ENCODE results near the gene CSMD2.

CSMD2 gene

GRCh38 chr1:34164771-34165391, at the start of gene CSMD2:
Gene CSMD2 (minus strand): TSS chr1:34165230. CDS start chr1:34165097, 133 bp downstream.
- Histone ChIP-seq H3K4me1 (ENCODE audit: insufficient read depth, insufficient read length) (peaks cover 2% of the 10 kb centered on the region), H3K4me3 (ENCODE audit: insufficient read length, low read depth) (peak within 1 kb of the TSS; percentile 74), H3K27me3 (ENCODE audit: insufficient read depth, insufficient read length) (peaks cover 17% of the 10 kb centered on the region), H3K9ac (ENCODE audit: insufficient read length, low read depth) (peak within 1 kb of the TSS; percentile 89), H3K36me3 (ENCODE audit: insufficient read depth, insufficient read length, low read length) (peaks cover 5% of the 10 kb centered on the region), H3K9me3 (ENCODE audit: insufficient read depth, low read length) (no peaks in the 10 kb centered on the region)
- TF ChIP-seq ZNF274 (IDR thresholded peaks at IDR 0.05; ENCODE audit: low read depth, low read length) (no peak), YY1 (IDR thresholded peaks at IDR 0.05; ENCODE audit: insufficient read depth, insufficient read length) (no peak), SUZ12 (IDR thresholded peaks at IDR 0.05; ENCODE audit: extremely low read depth, insufficient read depth, insufficient read length) (no peak)
- no peak for DNase-seq (ENCODE audit: low read depth, low spot score)

GRCh38 chr1:34213956-34214355, 48.9 kb upstream of the CSMD2 start:
- TF ChIP-seq ZNF274 (IDR thresholded peaks at IDR 0.05; ENCODE audit: low read depth, low read length) (no peak), SUZ12 (IDR thresholded peaks at IDR 0.05; ENCODE audit: extremely low read depth, insufficient read depth, insufficient read length) (no peak), YY1 (IDR thresholded peaks at IDR 0.05; ENCODE audit: insufficient read depth, insufficient read length) (no peak)
- no peaks in the 10 kb centered on the region for H3K9me3 ChIP-seq (ENCODE audit: insufficient read depth, low read length)
- no peak for DNase-seq (ENCODE audit: low read depth, low spot score)
- no peak overlapping the region for H3K4me3 ChIP-seq (ENCODE audit: insufficient read length, low read depth)
- H3K36me3 ChIP-seq (ENCODE audit: insufficient read depth, insufficient read length, low read length) = no peaks in the 10 kb centered on the region
- no peak overlapping the region for H3K9ac ChIP-seq (ENCODE audit: insufficient read length, low read depth)
- no peaks in the 10 kb centered on the region for H3K4me1 ChIP-seq (ENCODE audit: insufficient read depth, insufficient read length)
- no peaks in the 10 kb centered on the region for H3K27me3 ChIP-seq (ENCODE audit: insufficient read depth, insufficient read length)

GRCh38 chr1:34212673-34213072, 47.6 kb upstream of the CSMD2 start:
- Histone ChIP-seq H3K4me3 (ENCODE audit: insufficient read length, low read depth) (no peak overlapping the region), H3K4me1 (ENCODE audit: insufficient read depth, insufficient read length) (no peaks in the 10 kb centered on the region), H3K27me3 (ENCODE audit: insufficient read depth, insufficient read length) (no peaks in the 10 kb centered on the region), H3K36me3 (ENCODE audit: insufficient read depth, insufficient read length, low read length) (no peaks in the 10 kb centered on the region), H3K9me3 (ENCODE audit: insufficient read depth, low read length) (no peaks in the 10 kb centered on the region), H3K9ac (ENCODE audit: insufficient read length, low read depth) (no peak overlapping the region)
- no peak for DNase-seq (ENCODE audit: low read depth, low spot score)
- TF ChIP-seq YY1 (IDR thresholded peaks at IDR 0.05; ENCODE audit: insufficient read depth, insufficient read length) = no peak
- TF ChIP-seq ZNF274 (IDR thresholded peaks at IDR 0.05; ENCODE audit: low read depth, low read length) = no peak
- TF ChIP-seq SUZ12 (IDR thresholded peaks at IDR 0.05; ENCODE audit: extremely low read depth, insufficient read depth, insufficient read length) = no peak

GRCh38 chr1:34199927-34200326, 34.9 kb upstream of the CSMD2 start:
- Histone ChIP-seq H3K9ac (ENCODE audit: insufficient read length, low read depth) (no peak overlapping the region), H3K36me3 (ENCODE audit: insufficient read depth, insufficient read length, low read length) (no peaks in the 10 kb centered on the region), H3K27me3 (ENCODE audit: insufficient read depth, insufficient read length) (peaks cover 4% of the 10 kb centered on the region), H3K4me3 (ENCODE audit: insufficient read length, low read depth) (no peak overlapping the region), H3K4me1 (ENCODE audit: insufficient read depth, insufficient read length) (peaks cover 4% of the 10 kb centered on the region), H3K9me3 (ENCODE audit: insufficient read depth, low read length) (no peaks in the 10 kb centered on the region)
- DNase-seq (ENCODE audit: low read depth, low spot score) = no peak
- TF ChIP-seq ZNF274 (IDR thresholded peaks at IDR 0.05; ENCODE audit: low read depth, low read length) = no peak
- no peak for TF ChIP-seq YY1 (IDR thresholded peaks at IDR 0.05; ENCODE audit: insufficient read depth, insufficient read length)
- TF ChIP-seq SUZ12 (IDR thresholded peaks at IDR 0.05; ENCODE audit: extremely low read depth, insufficient read depth, insufficient read length) = no peak

- H3K4me3 ChIP-seq (ENCODE audit: insufficient read length, low read depth) = no peak overlapping the region
- peaks cover 9% of the 10 kb centered on the region for H3K27me3 ChIP-seq (ENCODE audit: insufficient read depth, insufficient read length)
- peak; percentile 66 for DNase-seq (ENCODE audit: low read depth, low spot score)
- TF ChIP-seq ZNF274 (IDR thresholded peaks at IDR 0.05; ENCODE audit: low read depth, low read length) = no peak
- no peak for TF ChIP-seq SUZ12 (IDR thresholded peaks at IDR 0.05; ENCODE audit: extremely low read depth, insufficient read depth, insufficient read length)
- TF ChIP-seq YY1 (IDR thresholded peaks at IDR 0.05; ENCODE audit: insufficient read depth, insufficient read length) = no peak
- H3K36me3 ChIP-seq (ENCODE audit: insufficient read depth, insufficient read length, low read length) = no peaks in the 10 kb centered on the region
- H3K9me3 ChIP-seq (ENCODE audit: insufficient read depth, low read length) = peaks cover 24% of the 10 kb centered on the region
- H3K9ac ChIP-seq (ENCODE audit: insufficient read length, low read depth) = no peak overlapping the region
- H3K4me1 ChIP-seq (ENCODE audit: insufficient read depth, insufficient read length) = peaks cover 27% of the 10 kb centered on the region
These were observed 27.6 kb upstream of the CSMD2 start for GRCh38 chr1:34192621-34193020.

GRCh38 chr1:34190692-34191091, 25.7 kb upstream of the CSMD2 start:
- H3K9me3 ChIP-seq (ENCODE audit: insufficient read depth, low read length) = peaks cover 24% of the 10 kb centered on the region
- H3K4me3 ChIP-seq (ENCODE audit: insufficient read length, low read depth) = no peak overlapping the region
- TF ChIP-seq YY1 (IDR thresholded peaks at IDR 0.05; ENCODE audit: insufficient read depth, insufficient read length) = no peak
- TF ChIP-seq ZNF274 (IDR thresholded peaks at IDR 0.05; ENCODE audit: low read depth, low read length) = no peak
- TF ChIP-seq SUZ12 (IDR thresholded peaks at IDR 0.05; ENCODE audit: extremely low read depth, insufficient read depth, insufficient read length) = no peak
- DNase-seq (ENCODE audit: low read depth, low spot score) = no peak
- peaks cover 11% of the 10 kb centered on the region for H3K27me3 ChIP-seq (ENCODE audit: insufficient read depth, insufficient read length)
- H3K36me3 ChIP-seq (ENCODE audit: insufficient read depth, insufficient read length, low read length) = no peaks in the 10 kb centered on the region
- peaks cover 27% of the 10 kb centered on the region for H3K4me1 ChIP-seq (ENCODE audit: insufficient read depth, insufficient read length)
- no peak overlapping the region for H3K9ac ChIP-seq (ENCODE audit: insufficient read length, low read depth)

GRCh38 chr1:34188985-34189384, 24.0 kb upstream of the CSMD2 start:
- DNase-seq (ENCODE audit: low read depth, low spot score) = no peak
- no peak overlapping the region for H3K4me3 ChIP-seq (ENCODE audit: insufficient read length, low read depth)
- no peak for TF ChIP-seq SUZ12 (IDR thresholded peaks at IDR 0.05; ENCODE audit: extremely low read depth, insufficient read depth, insufficient read length)
- TF ChIP-seq YY1 (IDR thresholded peaks at IDR 0.05; ENCODE audit: insufficient read depth, insufficient read length) = no peak
- no peak for TF ChIP-seq ZNF274 (IDR thresholded peaks at IDR 0.05; ENCODE audit: low read depth, low read length)
- peaks cover 10% of the 10 kb centered on the region for H3K27me3 ChIP-seq (ENCODE audit: insufficient read depth, insufficient read length)
- H3K4me1 ChIP-seq (ENCODE audit: insufficient read depth, insufficient read length) = peaks cover 22% of the 10 kb centered on the region
- H3K9ac ChIP-seq (ENCODE audit: insufficient read length, low read depth) = peak overlapping the region; percentile 1
- peaks cover 24% of the 10 kb centered on the region for H3K9me3 ChIP-seq (ENCODE audit: insufficient read depth, low read length)
- no peaks in the 10 kb centered on the region for H3K36me3 ChIP-seq (ENCODE audit: insufficient read depth, insufficient read length, low read length)

Measured in NT2/D1 (cell line).